ENCODE results near the gene TMEM184A. TPM values are rescaled to one million over a fixed set of nuclear protein-coding genes. Genes with fewer than 3 reads are reported as not detected.

Gene TMEM184A
- total and polyA plus RNA-seq, 2 donors (not counting 1 experiment from before 2014, with no cell fraction given): not detected

- no peak for TF ChIP-seq EZH2 (IDR thresholded peaks at IDR 0.05; ENCODE audit: borderline replicate concordance, insufficient read depth, low read depth, low read length, poor library complexity, severe bottlenecking)
- TF ChIP-seq, protein P1, sequence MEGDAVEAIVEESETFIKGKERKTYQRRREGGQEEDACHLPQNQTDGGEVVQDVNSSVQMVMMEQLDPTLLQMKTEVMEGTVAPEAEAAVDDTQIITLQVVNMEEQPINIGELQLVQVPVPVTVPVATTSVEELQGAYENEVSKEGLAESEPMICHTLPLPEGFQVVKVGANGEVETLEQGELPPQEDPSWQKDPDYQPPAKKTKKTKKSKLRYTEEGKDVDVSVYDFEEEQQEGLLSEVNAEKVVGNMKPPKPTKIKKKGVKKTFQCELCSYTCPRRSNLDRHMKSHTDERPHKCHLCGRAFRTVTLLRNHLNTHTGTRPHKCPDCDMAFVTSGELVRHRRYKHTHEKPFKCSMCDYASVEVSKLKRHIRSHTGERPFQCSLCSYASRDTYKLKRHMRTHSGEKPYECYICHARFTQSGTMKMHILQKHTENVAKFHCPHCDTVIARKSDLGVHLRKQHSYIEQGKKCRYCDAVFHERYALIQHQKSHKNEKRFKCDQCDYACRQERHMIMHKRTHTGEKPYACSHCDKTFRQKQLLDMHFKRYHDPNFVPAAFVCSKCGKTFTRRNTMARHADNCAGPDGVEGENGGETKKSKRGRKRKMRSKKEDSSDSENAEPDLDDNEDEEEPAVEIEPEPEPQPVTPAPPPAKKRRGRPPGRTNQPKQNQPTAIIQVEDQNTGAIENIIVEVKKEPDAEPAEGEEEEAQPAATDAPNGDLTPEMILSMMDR (IDR thresholded peaks at IDR 0.05): no peak
- Histone ChIP-seq H3K4me1 (ENCODE audit: control insufficient read depth in 2 of 2, insufficient read depth in 2 of 2, low read length in 2 of 2) (peaks cover 24 to 38% of the 10 kb centered on the region in 2 donors), H3K79me2 (ENCODE audit: control insufficient read depth, insufficient read depth, low read length) (peaks cover 70% of the 10 kb centered on the region), H3K4me2 (replicated peaks; ENCODE audit: low read depth, low read length, poor library complexity, severe bottlenecking) (peak overlapping the region; percentile 97), H3K36me3 (replicated peaks in 1 of 2; ENCODE audit: control extremely low read depth in 1 of 2, control insufficient read depth in 1 of 2, extremely low read depth in 1 of 2, insufficient read depth in 2 of 2, low read length in 1 of 2) (peaks cover 0 to 19% of the 10 kb centered on the region in 2 experiments), H3K9me3 (ENCODE audit: control extremely low read depth in 1 of 3, control insufficient read depth in 2 of 3, insufficient read depth in 1 of 3, low read length in 2 of 3) (no peaks in the 10 kb centered on the region), H3K27me3 (replicated peaks in 1 of 4; ENCODE audit: control extremely low read depth in 1 of 4, control insufficient read depth in 3 of 4, insufficient read depth in 4 of 4, low read length in 3 of 4) (no peaks in the 10 kb centered on the region), H2AFZ (ENCODE audit: insufficient read depth, low read depth, low read length, poor library complexity, severe bottlenecking) (no peak overlapping the region), H3K4me3 (ENCODE audit: control extremely low read depth in 1 of 5, extremely low read depth in 1 of 5, insufficient read depth in 1 of 5, low read depth in 2 of 5, low read length in 4 of 5) (peak overlapping the region; percentile 56 to 73 (median 61)), H4K20me1 (ENCODE audit: control insufficient read depth, insufficient read depth, low read length, poor library complexity, severe bottlenecking) (peaks cover 59% of the 10 kb centered on the region), H3K9ac (ENCODE audit: low read length) (peak overlapping the region; percentile 72), H3K27ac (ENCODE audit: low read length in 2 of 2) (peak overlapping the region; percentile 78 to 84)
- intact Hi-C loops (cut with micrococcal nuclease): loop anchor here (2.0 kb wide), 1 partner anchor 19 kb away; no protein-coding TSS in a partner anchor
- Mint-ChIP-seq H3K9me3 (ENCODE audit: insufficient read depth) (no peaks in the 10 kb centered on the region), H3K4me1 (peaks cover 30% of the 10 kb centered on the region), H3K27ac (peak overlapping the region; percentile 94), H3K4me3 (peak overlapping the region; percentile 92), H3K27me3 (no peaks in the 10 kb centered on the region)
- ChIA-PET CTCF (interaction anchor here (0.7 to 2.0 kb wide), 4 partner anchors 19 to 25 kb away, joined by 3 to 10 read pairs (median 3); partner anchors contain the start of gene TMEM184A), POLR2A (interaction anchor here (0.7 to 1.5 kb wide), 3 partner anchors 24 to 395 kb away, joined by 3 to 4 read pairs (median 4); partner anchors contain the start of gene TMEM184A)
- 0% methylated on average over 2 of the region's 10 CpGs for WGBS (ENCODE audit: insufficient coverage)
- DNase-seq (peak; percentile 46), ATAC-seq (ENCODE audit: low read depth) (no peak)
These were observed 24.0 kb downstream of the TMEM184A start for GRCh38 chr7:1531979-1532455.

Data from B cell (primary cell).